ENCODE results near the gene KCNMA1.

- TF ChIP-seq, protein P1, sequence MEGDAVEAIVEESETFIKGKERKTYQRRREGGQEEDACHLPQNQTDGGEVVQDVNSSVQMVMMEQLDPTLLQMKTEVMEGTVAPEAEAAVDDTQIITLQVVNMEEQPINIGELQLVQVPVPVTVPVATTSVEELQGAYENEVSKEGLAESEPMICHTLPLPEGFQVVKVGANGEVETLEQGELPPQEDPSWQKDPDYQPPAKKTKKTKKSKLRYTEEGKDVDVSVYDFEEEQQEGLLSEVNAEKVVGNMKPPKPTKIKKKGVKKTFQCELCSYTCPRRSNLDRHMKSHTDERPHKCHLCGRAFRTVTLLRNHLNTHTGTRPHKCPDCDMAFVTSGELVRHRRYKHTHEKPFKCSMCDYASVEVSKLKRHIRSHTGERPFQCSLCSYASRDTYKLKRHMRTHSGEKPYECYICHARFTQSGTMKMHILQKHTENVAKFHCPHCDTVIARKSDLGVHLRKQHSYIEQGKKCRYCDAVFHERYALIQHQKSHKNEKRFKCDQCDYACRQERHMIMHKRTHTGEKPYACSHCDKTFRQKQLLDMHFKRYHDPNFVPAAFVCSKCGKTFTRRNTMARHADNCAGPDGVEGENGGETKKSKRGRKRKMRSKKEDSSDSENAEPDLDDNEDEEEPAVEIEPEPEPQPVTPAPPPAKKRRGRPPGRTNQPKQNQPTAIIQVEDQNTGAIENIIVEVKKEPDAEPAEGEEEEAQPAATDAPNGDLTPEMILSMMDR (conservative IDR thresholded peaks at IDR 0.05; ENCODE audit: low read depth, low read length) = no peak
- TF ChIP-seq EZH2 (IDR thresholded peaks at IDR 0.05; ENCODE audit: low read length, unreplicated experiment) = no peak
- TF ChIP-seq EZH2phosphoT487 (IDR thresholded peaks at IDR 0.05; ENCODE audit: borderline replicate concordance, low read length) = no peak
These were observed 213.4 kb downstream of the KCNMA1 start for GRCh38 chr10:77424257-77424656.

Data from PC-3 (cell line).